IMR-90 (cell line): ENCODE results near the gene GPX3. TPM values are rescaled to one million over a fixed set of nuclear protein-coding genes. Genes with fewer than 3 reads are reported as not detected.

ENCODE experiments used
- ATAC-seq: fragments of 200-7000 bp; cut with Tn5 transposase; 2 replicates; pipeline ENCODE4 v1.9.1; 2020; ENCODE audit warnings: low read depth, mild to moderate bottlenecking, moderate library complexity
- BruUV-seq: library from RNA; stranded (reverse); fragments of 400-500 nt; replicated peaks from 2 replicates; lab custom pipeline; 2021; lab: Mats Ljungman, UMichigan
- CTCF ChIA-PET: fragments of 300-600 bp; formaldehyde crosslinking; extraction: SDS; loops from one replicate; lab custom pipeline; 2021; ENCODE audit warnings: antibody characterized with exemption; lab: Yijun Ruan, JAX
- POLR2A ChIA-PET: fragments of 300-600 bp; sonication (Branson Sonifier 250); formaldehyde crosslinking; loops from one replicate; lab custom pipeline; 2022; ENCODE audit warnings: antibody characterized with exemption; ENCODE audit not compliant: unreplicated experiment; lab: Charles Lee
- DNase-seq: peaks from one replicate; pipeline ENCODE4 v3.0.0; 2013
- H2AFZ ChIP-seq: replicated peaks from 2 replicates; pipeline ENCODE3; 2013; ENCODE audit warnings: low read length, mild to moderate bottlenecking; ENCODE audit not compliant: poor library complexity
- H2AK5ac ChIP-seq: 2 replicates; pipeline ENCODE4 v1.6.1; 2013; ENCODE audit warnings: low read depth, low read length, inconsistent platforms
- H2AK9ac ChIP-seq: replicated peaks from 2 replicates; pipeline ENCODE3; 2013; ENCODE audit warnings: mild to moderate bottlenecking, low read depth, low read length, moderate library complexity; ENCODE audit not compliant: poor library complexity
- H2BK120ac ChIP-seq: 2 replicates; pipeline ENCODE4 v1.6.1; 2013; ENCODE audit warnings: low read depth, low read length, inconsistent platforms
- H2BK15ac ChIP-seq: 3 replicates; pipeline ENCODE4 v1.6.1; 2013; ENCODE audit warnings: low read depth, low read length, inconsistent platforms
- H2BK20ac ChIP-seq: 2 replicates; pipeline ENCODE4 v1.6.1; 2013; ENCODE audit warnings: low read depth, mild to moderate bottlenecking, inconsistent platforms, low read length, moderate library complexity
- H2BK5ac ChIP-seq: 2 replicates; pipeline ENCODE4 v1.6.1; 2013; ENCODE audit warnings: mild to moderate bottlenecking, low read depth, low read length, inconsistent platforms; ENCODE audit not compliant: poor library complexity, severe bottlenecking
- H3K14ac ChIP-seq: replicated peaks from 2 replicates; pipeline ENCODE4 v1.6.1; 2013; ENCODE audit warnings: low read depth, low read length, inconsistent platforms
- H3K18ac ChIP-seq: 2 replicates; pipeline ENCODE4 v1.6.1; 2013; ENCODE audit warnings: low read depth, low read length, control low read depth
- H3K23ac ChIP-seq: 2 replicates; pipeline ENCODE4 v1.6.1; 2013; ENCODE audit warnings: low read depth, low read length, inconsistent platforms
- H3K27ac ChIP-seq: 2 replicates; pipeline ENCODE4 v1.5.1; 2013; ENCODE audit warnings: mild to moderate bottlenecking, control low read depth, low read length; ENCODE audit not compliant: insufficient read depth
- H3K27me3 ChIP-seq: 2 replicates; pipeline ENCODE4 v1.6.1; 2013; ENCODE audit warnings: low read length; ENCODE audit not compliant: control insufficient read depth, insufficient read depth
- H3K36me3 ChIP-seq: 2 replicates; pipeline ENCODE4 v1.6.1; 2013; ENCODE audit warnings: low read length, mixed read lengths; ENCODE audit not compliant: control insufficient read depth, insufficient read depth
- H3K4ac ChIP-seq: 2 replicates; pipeline ENCODE4 v1.6.1; 2013; ENCODE audit warnings: low read depth, low read length, inconsistent platforms
- H3K4me1 ChIP-seq: 2 replicates; pipeline ENCODE4 v1.6.1; 2013; ENCODE audit warnings: low read length, mixed read lengths; ENCODE audit not compliant: control insufficient read depth, insufficient read depth
- H3K4me2 ChIP-seq: 2 replicates; pipeline ENCODE4 v1.6.1; 2013; ENCODE audit warnings: low read depth, mild to moderate bottlenecking, control low read depth, low read length, moderate library complexity
- H3K4me3 ChIP-seq: 2 replicates; pipeline ENCODE4 v1.5.1; 2013; ENCODE audit warnings: low read depth, mild to moderate bottlenecking, control low read depth, low read length, moderate library complexity; ENCODE audit not compliant: insufficient read depth
- H3K56ac ChIP-seq: 2 replicates; pipeline ENCODE4 v1.6.1; 2013; ENCODE audit warnings: low read length, inconsistent platforms; ENCODE audit not compliant: insufficient read depth; ENCODE audit errors: extremely low read depth
- H3K79me1 ChIP-seq, 2 experiments: 2 replicates each; pipeline ENCODE4 v1.6.1; 2013; ENCODE audit warnings: low read length in 2 of 2, inconsistent platforms in 1 of 2, low read depth in 1 of 2
- H3K9ac ChIP-seq: 2 replicates; pipeline ENCODE4 v1.6.1; 2013; ENCODE audit warnings: low read depth, low read length, control low read depth
- H3K9me1 ChIP-seq: 2 replicates; pipeline ENCODE4 v1.6.1; 2013; ENCODE audit warnings: low read length, inconsistent platforms; ENCODE audit not compliant: insufficient read depth
- H3K9me3 ChIP-seq: 2 replicates; pipeline ENCODE4 v1.6.1; 2013; ENCODE audit warnings: low read length; ENCODE audit not compliant: control insufficient read depth, insufficient read depth
- H4K20me1 ChIP-seq: 2 replicates; pipeline ENCODE4 v1.6.1; 2013; ENCODE audit warnings: low read length, inconsistent platforms; ENCODE audit not compliant: insufficient read depth
- H4K5ac ChIP-seq: 2 replicates; pipeline ENCODE4 v1.6.1; 2013; ENCODE audit warnings: mild to moderate bottlenecking, low read depth, low read length, control low read depth
- H4K8ac ChIP-seq, 2 experiments: 2 replicates each; pipeline ENCODE4 v1.6.1; 2013; ENCODE audit warnings: low read depth in 2 of 2, low read length in 2 of 2, control low read depth in 1 of 2, inconsistent platforms in 1 of 2
- H4K91ac ChIP-seq: 2 replicates; pipeline ENCODE4 v1.6.1; 2013; ENCODE audit warnings: low read depth, low read length, inconsistent platforms; ENCODE audit not compliant: insufficient read depth
- BHLHE40 ChIP-seq: fragments of 150-350 bp; IDR thresholded peaks from 2 replicates; pipeline ENCODE4 v1.6.1; 2016; ENCODE audit warnings: mild to moderate bottlenecking, low read depth, low read length
- CEBPB ChIP-seq: IDR thresholded peaks from 2 replicates; pipeline ENCODE4 v1.6.1; 2012; ENCODE audit warnings: low read depth, low read length, improper control_type of control experiment
- CHD1 ChIP-seq: IDR thresholded peaks from 2 replicates; pipeline ENCODE4 v1.6.1; 2012; ENCODE audit warnings: low read depth, low read length, improper control_type of control experiment
- CTCF ChIP-seq: conservative IDR thresholded peaks from 2 replicates; pipeline ENCODE4 v1.5.1; 2012; ENCODE audit warnings: mild to moderate bottlenecking, low read depth, low read length, improper control_type of control experiment
- MAFK ChIP-seq: IDR thresholded peaks from 2 replicates; pipeline ENCODE4 v1.6.1; 2012; ENCODE audit warnings: low read depth, low read length, improper control_type of control experiment
- MAZ ChIP-seq: IDR thresholded peaks from 2 replicates; pipeline ENCODE4 v1.6.1; 2012; ENCODE audit warnings: low read depth, mild to moderate bottlenecking, low read length, improper control_type of control experiment, moderate library complexity, borderline replicate concordance
- MXI1 ChIP-seq: IDR thresholded peaks from 2 replicates; pipeline ENCODE4 v1.6.1; 2012; ENCODE audit warnings: low read depth, mild to moderate bottlenecking, low read length, moderate library complexity, borderline replicate concordance
- POLR2A ChIP-seq: IDR thresholded peaks from 2 replicates; pipeline ENCODE4 v1.6.1; 2012; ENCODE audit warnings: mild to moderate bottlenecking, low read depth, low read length
- RAD21 ChIP-seq: IDR thresholded peaks from 2 replicates; pipeline ENCODE4 v1.6.1; 2012; ENCODE audit warnings: low read length, improper control_type of control experiment
- RCOR1 ChIP-seq: IDR thresholded peaks from 2 replicates; pipeline ENCODE4 v1.6.1; 2012; ENCODE audit warnings: mild to moderate bottlenecking, low read length, improper control_type of control experiment; ENCODE audit not compliant: insufficient replicate concordance
- RFX5 ChIP-seq: IDR thresholded peaks from 2 replicates; pipeline ENCODE4 v1.8.0; 2012; ENCODE audit warnings: low read depth, mild to moderate bottlenecking, low read length, moderate library complexity
- SMC3 ChIP-seq: fragments of 150-350 bp; IDR thresholded peaks from 2 replicates; pipeline ENCODE4 v1.6.1; 2016; ENCODE audit warnings: low read depth, mild to moderate bottlenecking, antibody characterized with exemption, low read length, moderate library complexity
- USF2 ChIP-seq: fragments of 150-350 bp; IDR thresholded peaks from 2 replicates; pipeline ENCODE4 v1.6.1; 2017; ENCODE audit warnings: mild to moderate bottlenecking, antibody characterized with exemption, low read length, low read depth
- WGBS, 2 experiments: methylation state at CpG; one replicate each; pipeline versions ENCODE4 v1.1.5 to v1.1.7; 2013; ENCODE audit warnings: missing lambda C conversion rate in 2 of 2; ENCODE audit not compliant: insufficient read length in 1 of 2; ENCODE audit errors: extremely low coverage in 2 of 2; 5-methylcytosine and 5-hydroxymethylcytosine counted together
- dilution Hi-C: fragments of 300-500 bp; cut with HindIII; formaldehyde crosslinking; loops from one replicate; pipeline ENCODE4 v1.14.3; 2018; ENCODE audit warnings: low sequenced_read_pairs; ENCODE audit not compliant: unreplicated experiment
- in situ Hi-C: fragments of 300-500 bp; cut with MboI; formaldehyde crosslinking; loops from 3 replicates; pipeline ENCODE4 v1.14.3; 2019; ENCODE audit warnings: low sequenced_read_pairs, inconsistent platforms, mixed read lengths
- intact Hi-C: fragments of 100-400 bp; cut with micrococcal nuclease; formaldehyde crosslinking; loops from 2 replicates; pipeline ENCODE4 v1.10.0; 2022
- polyA plus RNA-seq, 3 experiments: library from polyadenylated mRNA; depleted of rRNA; stranded (reverse); fragments of >200 nt; gene quantifications; 2 replicates each; pipeline ENCODE4 v1.2.3, GENCODE V29; 2012; ENCODE audit warnings: low replicate concordance in 1 of 3
- total RNA-seq: library from RNA; depleted of rRNA; stranded (reverse); fragments of >200 nt; gene quantifications from 2 replicates; pipeline ENCODE4 v1.2.3, GENCODE V29; 2012
- TF ChIP-seq, protein P1 (sequence below): fragments of 150-350 bp; IDR thresholded peaks from 2 replicates; pipeline ENCODE4 v1.6.1; 2016; ENCODE audit warnings: low read depth, mild to moderate bottlenecking, low read length, moderate library complexity, borderline replicate concordance

GPX3 gene
- total and polyA plus RNA-seq, 2 of the 4 experiments (the other 2 are of a cell fraction): 0.36 to 1.0 TPM

DNA sequence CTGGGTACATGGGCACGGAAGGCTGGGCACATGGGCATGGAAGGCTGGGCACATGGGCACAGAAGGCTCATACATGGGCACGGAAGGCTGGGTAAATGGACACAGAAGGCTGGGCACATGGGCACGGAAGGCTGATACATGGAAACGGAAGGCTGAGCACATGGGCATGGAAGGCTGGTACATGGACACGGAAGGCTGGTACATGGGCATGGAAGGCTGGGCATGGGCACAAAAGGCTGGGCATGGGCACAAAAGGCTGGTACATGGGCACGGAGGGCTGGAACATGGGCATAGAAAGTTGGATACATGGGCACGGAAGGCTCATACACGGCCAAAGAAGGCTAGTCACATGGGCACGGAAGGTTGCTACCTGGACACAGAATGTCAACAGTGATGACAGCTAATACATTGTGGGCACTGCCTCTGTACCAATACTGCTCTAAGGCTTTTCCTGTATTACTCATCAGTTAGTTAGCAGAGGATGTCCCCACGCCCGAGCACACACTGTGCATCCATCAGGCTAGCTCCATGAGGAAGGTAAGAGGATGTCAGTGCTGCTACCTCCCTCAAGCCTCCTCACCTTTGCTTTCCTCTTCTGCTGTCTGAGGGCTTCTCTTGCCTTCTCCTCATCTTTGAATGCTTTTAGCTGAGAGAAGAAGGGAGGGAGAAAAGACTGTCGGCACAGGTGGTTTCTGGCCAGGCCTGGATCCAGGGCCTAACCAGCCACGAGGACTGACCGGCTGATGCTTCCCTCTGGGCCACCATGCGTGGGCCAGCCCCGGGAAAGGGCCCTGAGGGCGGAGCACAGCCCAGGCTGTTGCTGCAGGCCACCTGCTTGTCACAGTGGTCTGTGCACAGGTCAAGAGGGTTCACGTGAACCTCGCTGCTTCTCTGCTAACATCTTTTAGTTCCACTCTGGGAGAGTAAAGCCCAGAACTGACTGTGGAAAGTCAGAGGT lies 14.3 kb downstream of the GPX3 start:
- Histone ChIP-seq H3K27ac (no peak overlapping the region), H3K4me3 (no peak overlapping the region), H3K9ac (no peak overlapping the region), H3K4ac (no peak overlapping the region), H3K79me1 (peaks cover 5 to 34% of the 10 kb centered on the region in 2 experiments; a peak in 2 of 4 replicates), H3K18ac (no peak overlapping the region), H2BK20ac (no peak overlapping the region), H3K14ac (no peak overlapping the region), H2BK5ac (no peak overlapping the region), H4K91ac (no peak overlapping the region), H4K8ac (no peak overlapping the region), H3K4me2 (no peak overlapping the region), H3K4me1 (peaks cover 23% of the 10 kb centered on the region), H4K20me1 (peaks cover 22% of the 10 kb centered on the region), H2BK120ac (no peak overlapping the region), H2AK9ac (no peak overlapping the region), H2BK15ac (no peak overlapping the region), H2AFZ (no peak overlapping the region), H3K9me3 (no peaks in the 10 kb centered on the region), H3K36me3 (peaks cover 67% of the 10 kb centered on the region), H4K5ac (no peak overlapping the region), H3K27me3 (no peaks in the 10 kb centered on the region), H3K56ac (no peak overlapping the region), H3K9me1 (peaks cover 34% of the 10 kb centered on the region), H2AK5ac (no peak overlapping the region), H3K23ac (no peak overlapping the region)
- dilution Hi-C loops (no loop called here), intact Hi-C loops (no loop called here), in situ Hi-C loops (no loop called here)
- ATAC-seq: no peak
- BruUV-seq: no TSS peak
- CTCF ChIA-PET: no interaction called here
- DNase-seq: no peak
- POLR2A ChIA-PET: no interaction called here
- WGBS, 2 experiments: 93% methylated on average over 11 of the region's 19 CpGs; no CpG with 5 or more reads in 1 of the 2 experiments
- TF ChIP-seq MAFK (no peak), BHLHE40 (no peak), POLR2A (no peak), CTCF (no peak), RFX5 (no peak), MAZ (no peak), USF2 (no peak), SMC3 (no peak), RAD21 (no peak), RCOR1 (no peak), CEBPB (no peak), CHD1 (no peak), MXI1 (no peak)
- TF ChIP-seq, protein P1, sequence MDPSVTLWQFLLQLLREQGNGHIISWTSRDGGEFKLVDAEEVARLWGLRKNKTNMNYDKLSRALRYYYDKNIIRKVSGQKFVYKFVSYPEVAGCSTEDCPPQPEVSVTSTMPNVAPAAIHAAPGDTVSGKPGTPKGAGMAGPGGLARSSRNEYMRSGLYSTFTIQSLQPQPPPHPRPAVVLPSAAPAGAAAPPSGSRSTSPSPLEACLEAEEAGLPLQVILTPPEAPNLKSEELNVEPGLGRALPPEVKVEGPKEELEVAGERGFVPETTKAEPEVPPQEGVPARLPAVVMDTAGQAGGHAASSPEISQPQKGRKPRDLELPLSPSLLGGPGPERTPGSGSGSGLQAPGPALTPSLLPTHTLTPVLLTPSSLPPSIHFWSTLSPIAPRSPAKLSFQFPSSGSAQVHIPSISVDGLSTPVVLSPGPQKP: no peak
